D721Med (cell line): Measurements from ENCODE around the gene SGSM2.

Experiments
- DNase-seq: peaks from one replicate; pipeline ENCODE4 v3.0.0; 2011; ENCODE audit warnings: low spot score; ENCODE audit not compliant: insufficient read length
- FAIRE-seq: peaks from 2 replicates; lab custom pipeline; 2011; peaks lifted over from hg19 to GRCh38; lab: Jason Lieb, UNC
- TF ChIP-seq, protein P1 (sequence below): IDR thresholded peaks from 2 replicates; pipeline ENCODE4 v1.5.1; 2012; ENCODE audit warnings: mild to moderate bottlenecking, control low read depth; ENCODE audit not compliant: insufficient read depth; ENCODE audit errors: missing control alignments

The SGSM2 gene

DNA sequence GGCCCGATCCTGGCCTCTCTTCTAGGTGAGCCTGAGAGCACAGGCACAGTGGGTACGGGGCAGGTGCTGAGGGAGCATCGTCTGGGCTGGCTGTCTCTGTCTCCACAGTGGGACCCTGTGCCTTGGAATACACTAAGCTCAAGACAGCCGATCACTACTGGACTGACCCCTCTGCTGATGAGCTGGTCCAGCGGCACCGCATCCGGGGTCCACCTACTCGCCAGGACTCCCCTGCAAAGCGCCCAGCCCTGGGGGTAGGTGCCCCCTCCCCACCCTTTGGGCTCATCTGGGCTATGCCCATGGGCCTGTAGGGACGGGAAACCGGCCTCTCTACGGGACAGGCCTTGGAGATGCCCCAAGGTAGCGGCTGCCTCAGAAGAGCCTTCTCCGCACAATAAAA, 25.6 kb downstream of the SGSM2 start:
- FAIRE-seq (no peak), DNase-seq (no peak)
- TF ChIP-seq, protein P1, sequence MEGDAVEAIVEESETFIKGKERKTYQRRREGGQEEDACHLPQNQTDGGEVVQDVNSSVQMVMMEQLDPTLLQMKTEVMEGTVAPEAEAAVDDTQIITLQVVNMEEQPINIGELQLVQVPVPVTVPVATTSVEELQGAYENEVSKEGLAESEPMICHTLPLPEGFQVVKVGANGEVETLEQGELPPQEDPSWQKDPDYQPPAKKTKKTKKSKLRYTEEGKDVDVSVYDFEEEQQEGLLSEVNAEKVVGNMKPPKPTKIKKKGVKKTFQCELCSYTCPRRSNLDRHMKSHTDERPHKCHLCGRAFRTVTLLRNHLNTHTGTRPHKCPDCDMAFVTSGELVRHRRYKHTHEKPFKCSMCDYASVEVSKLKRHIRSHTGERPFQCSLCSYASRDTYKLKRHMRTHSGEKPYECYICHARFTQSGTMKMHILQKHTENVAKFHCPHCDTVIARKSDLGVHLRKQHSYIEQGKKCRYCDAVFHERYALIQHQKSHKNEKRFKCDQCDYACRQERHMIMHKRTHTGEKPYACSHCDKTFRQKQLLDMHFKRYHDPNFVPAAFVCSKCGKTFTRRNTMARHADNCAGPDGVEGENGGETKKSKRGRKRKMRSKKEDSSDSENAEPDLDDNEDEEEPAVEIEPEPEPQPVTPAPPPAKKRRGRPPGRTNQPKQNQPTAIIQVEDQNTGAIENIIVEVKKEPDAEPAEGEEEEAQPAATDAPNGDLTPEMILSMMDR: no peak

DNA sequence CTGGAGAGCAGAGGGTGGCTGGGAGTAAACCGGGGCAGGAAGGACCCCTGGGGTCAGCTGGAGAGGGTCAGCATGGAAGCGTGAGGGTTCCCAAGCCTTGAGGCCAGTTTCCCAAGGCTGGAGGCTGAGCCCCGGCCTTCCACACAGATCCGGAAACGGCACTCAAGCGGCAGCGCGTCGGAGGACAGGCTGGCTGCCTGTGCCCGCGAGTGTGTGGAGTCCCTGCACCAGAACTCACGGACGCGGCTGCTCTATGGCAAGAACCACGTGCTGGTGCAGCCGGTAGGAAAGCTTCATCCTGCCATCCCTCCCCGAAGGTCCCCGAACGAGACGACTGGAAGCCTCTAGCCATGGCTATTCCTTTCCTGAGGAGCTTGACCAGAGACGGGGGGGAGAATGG, 26.0 kb downstream of the SGSM2 start:
- TF ChIP-seq, protein P1: no peak
- DNase-seq (no peak), FAIRE-seq (no peak)

DNA sequence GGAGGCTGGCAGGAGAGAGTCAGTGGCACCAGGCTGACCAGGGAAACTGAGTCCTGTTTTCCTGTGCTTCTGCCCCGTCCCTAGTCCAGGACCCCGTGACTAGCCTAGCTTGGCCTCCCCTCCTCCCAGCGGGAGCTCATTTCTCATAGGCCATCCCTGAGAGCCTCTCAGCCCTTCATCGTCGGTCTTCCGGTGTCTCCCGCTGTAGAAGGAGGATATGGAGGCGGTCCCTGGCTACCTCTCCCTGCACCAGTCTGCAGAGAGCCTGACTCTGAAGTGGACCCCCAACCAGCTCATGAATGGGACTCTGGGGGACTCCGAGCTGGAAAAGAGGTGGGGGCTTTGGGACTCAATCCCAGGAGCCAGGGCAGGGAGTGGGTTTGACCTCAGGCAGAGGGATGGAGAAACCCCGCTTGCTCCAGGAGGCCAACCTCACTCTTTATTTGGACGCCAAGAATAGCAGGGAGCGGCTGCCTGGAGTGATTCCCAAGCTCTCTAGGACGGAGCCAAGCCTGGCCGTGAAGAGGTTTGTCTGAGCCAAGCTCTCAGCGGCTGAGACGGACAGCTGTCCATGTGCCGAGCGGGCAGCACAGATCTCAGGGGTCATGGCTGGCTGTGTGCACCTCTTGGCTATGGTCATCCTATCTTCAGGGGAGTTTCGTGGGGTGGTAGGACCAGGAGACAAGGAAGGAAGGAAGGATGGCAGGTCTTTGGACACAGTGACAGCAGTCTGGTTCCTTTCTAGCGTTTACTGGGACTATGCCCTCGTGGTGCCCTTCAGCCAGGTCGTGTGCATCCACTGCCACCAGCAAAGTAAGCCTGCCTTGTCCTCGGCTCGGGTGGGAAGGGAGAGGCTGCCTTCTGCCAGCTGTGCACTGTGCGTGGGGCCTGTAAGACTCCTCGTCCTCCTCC, 26.8 kb downstream of the SGSM2 start:
- no peak for FAIRE-seq

DNA sequence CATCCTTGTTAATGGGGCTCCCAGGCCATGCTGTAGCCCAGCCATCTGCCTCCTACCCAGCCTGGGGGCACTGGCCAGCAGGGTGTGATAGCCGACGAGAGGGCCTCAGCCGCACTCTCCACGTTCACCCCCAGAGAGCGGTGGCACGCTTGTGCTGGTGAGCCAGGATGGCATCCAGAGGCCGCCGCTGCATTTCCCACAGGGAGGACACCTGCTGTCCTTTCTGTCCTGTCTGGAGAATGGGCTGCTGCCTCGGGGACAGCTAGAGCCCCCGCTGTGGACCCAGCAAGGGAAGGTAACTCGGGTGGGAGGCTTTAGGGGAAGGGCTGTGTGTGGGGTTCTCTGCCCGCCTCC, 27.4 kb downstream of the SGSM2 start:
- TF ChIP-seq, protein P1: no peak
- FAIRE-seq (no peak), DNase-seq (no peak)

More for the DNA sequence above, 26.8 kb downstream of the SGSM2 start:
- TF ChIP-seq, protein P1: no peak
- no peak for DNase-seq

DNA sequence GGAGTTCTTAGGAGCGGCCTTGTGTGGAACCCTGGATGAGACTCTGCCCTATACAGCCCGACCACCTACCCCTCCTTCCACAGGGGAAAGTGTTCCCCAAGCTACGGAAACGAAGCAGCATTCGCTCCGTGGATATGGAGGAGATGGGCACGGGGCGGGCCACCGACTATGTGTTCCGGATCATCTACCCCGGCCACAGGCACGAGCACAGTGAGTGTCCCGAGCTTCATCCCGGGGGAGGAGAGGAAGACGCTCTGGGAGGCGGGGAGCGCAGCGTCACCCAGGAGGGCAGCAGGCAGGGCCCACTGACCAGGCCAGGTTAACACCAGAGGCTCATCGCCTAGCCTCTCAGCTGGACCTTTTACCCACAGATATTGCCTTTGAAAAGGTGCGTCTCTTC, 27.8 kb downstream of the SGSM2 start:
- FAIRE-seq: no peak
- DNase-seq: no peak
- TF ChIP-seq, protein P1: no peak

DNA sequence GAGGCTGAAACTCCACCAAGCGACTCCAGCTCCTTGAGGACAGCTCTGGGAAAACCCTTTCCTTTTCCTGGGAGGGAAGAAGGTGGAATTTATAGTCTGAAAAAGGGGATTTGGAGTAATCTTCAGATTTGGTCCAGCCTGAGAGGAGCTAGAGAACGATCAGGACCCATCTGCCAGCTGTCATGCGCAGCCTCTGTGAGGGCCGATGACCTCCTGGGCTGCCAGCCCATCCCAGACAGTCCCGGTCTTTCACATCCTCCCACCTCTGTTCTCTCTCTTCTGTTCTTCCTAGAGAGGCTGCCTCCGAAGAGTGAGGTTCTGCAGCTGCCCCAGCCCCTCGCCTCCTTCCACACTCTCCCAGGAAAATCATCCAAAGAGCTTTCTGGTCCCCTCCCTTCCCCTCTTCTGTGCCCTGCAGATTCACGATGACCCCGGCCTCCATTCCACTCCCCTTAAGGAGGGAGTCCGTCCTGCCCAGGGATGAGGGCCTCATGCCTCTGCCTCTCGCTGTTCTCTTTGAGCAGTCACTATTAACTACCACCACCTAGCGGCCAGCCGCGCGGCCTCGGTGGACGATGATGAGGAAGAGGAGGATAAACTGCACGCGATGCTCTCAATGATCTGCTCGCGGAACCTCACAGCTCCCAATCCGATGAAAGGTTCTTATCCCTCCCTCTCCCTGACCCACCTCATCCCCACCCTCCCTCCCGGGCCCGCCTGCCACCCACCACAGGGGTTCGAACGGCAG, 29.6 kb downstream of the SGSM2 start:
- no peak for FAIRE-seq
- TF ChIP-seq, protein P1: no peak

More for the DNA sequence above, 29.6 kb downstream of the SGSM2 start:
- no peak for DNase-seq
